HepG2 (cell line): ENCODE results near the gene PCGF5. TPM values are rescaled to one million over a fixed set of nuclear protein-coding genes. Genes with fewer than 3 reads are reported as not detected.

Source experiments
- CENPBD1 ChIP-seq: sonication (generic); formaldehyde crosslinking; IDR thresholded peaks from 2 replicates; pipeline ENCODE4 v1.8.0; 2022; ENCODE audit warnings: missing genetic modification reagents, low read depth, mild to moderate bottlenecking, borderline replicate concordance
- CHD2 ChIP-seq: IDR thresholded peaks from 2 replicates; pipeline ENCODE4 v1.6.1; 2011; ENCODE audit warnings: low read depth, low read length, improper control_type of control experiment
- ELF3 ChIP-seq: IDR thresholded peaks from 2 replicates; pipeline ENCODE4 v1.6.1; 2016; ENCODE audit warnings: missing genetic modification reagents, missing compliant biosample characterization
- FOXP4 ChIP-seq: sonication (generic); formaldehyde crosslinking; IDR thresholded peaks from 2 replicates; pipeline ENCODE4 v1.4.0; 2020; ENCODE audit warnings: missing genetic modification reagents
- GFI1 ChIP-seq: sonication (generic); formaldehyde crosslinking; IDR thresholded peaks from 2 replicates; pipeline ENCODE4 v1.5.0; 2020; ENCODE audit warnings: missing genetic modification reagents, mild to moderate bottlenecking, borderline replicate concordance
- GPN1 ChIP-seq: sonication (generic); formaldehyde crosslinking; IDR thresholded peaks from 2 replicates; pipeline ENCODE4 v1.5.1; 2020; ENCODE audit warnings: missing genetic modification reagents, borderline replicate concordance
- HDAC2 ChIP-seq: sonication (generic); formaldehyde crosslinking; IDR thresholded peaks from 2 replicates; pipeline ENCODE4 v1.4.0; 2020; ENCODE audit warnings: missing genetic modification reagents
- ISX ChIP-seq: sonication (generic); formaldehyde crosslinking; conservative IDR thresholded peaks from 2 replicates; pipeline ENCODE4 v1.5.0; 2020; ENCODE audit warnings: missing genetic modification reagents
- MLX ChIP-seq: IDR thresholded peaks from 2 replicates; pipeline ENCODE4 v1.6.1; 2016
- MTA3 ChIP-seq: sonication (generic); formaldehyde crosslinking; IDR thresholded peaks from 2 replicates; pipeline ENCODE4 v1.4.0; 2020; ENCODE audit warnings: missing genetic modification reagents
- NFYB ChIP-seq: sonication (generic); formaldehyde crosslinking; IDR thresholded peaks from 2 replicates; pipeline ENCODE4 v1.4.0; 2020; ENCODE audit warnings: missing genetic modification reagents
- SIX1 ChIP-seq: sonication (generic); formaldehyde crosslinking; IDR thresholded peaks from 2 replicates; pipeline ENCODE4 v1.4.0; 2020; ENCODE audit warnings: missing genetic modification reagents, borderline replicate concordance
- SP1 ChIP-seq, 2 experiments: fragments of 450-650 bp in 1 of 2; sonication (generic) in 1 of 2; formaldehyde crosslinking in 1 of 2; IDR thresholded peaks; 2 replicates each; pipeline versions ENCODE4 v1.4.0 to v1.6.1; 2016 to 2020; ENCODE audit warnings: missing genetic modification reagents in 1 of 2
- ZFY ChIP-seq: sonication (generic); formaldehyde crosslinking; IDR thresholded peaks from 2 replicates; pipeline ENCODE4 v1.4.0; 2020; ENCODE audit warnings: missing genetic modification reagents
- ZKSCAN1 ChIP-seq: fragments of 150-350 bp; IDR thresholded peaks from 2 replicates; pipeline ENCODE4 v1.6.1; 2014; ENCODE audit warnings: low read length
- ZKSCAN5 ChIP-seq: sonication (generic); formaldehyde crosslinking; IDR thresholded peaks from 2 replicates; pipeline ENCODE4 v1.5.1; 2020; ENCODE audit warnings: mild to moderate bottlenecking, missing genetic modification reagents
- ZNF234 ChIP-seq: sonication (generic); formaldehyde crosslinking; conservative IDR thresholded peaks from 2 replicates; pipeline ENCODE4 v1.5.1; 2020; ENCODE audit warnings: mild to moderate bottlenecking, missing genetic modification reagents
- ZNF30 ChIP-seq: sonication (generic); formaldehyde crosslinking; IDR thresholded peaks from 2 replicates; pipeline ENCODE4 v1.5.0; 2020; ENCODE audit warnings: mild to moderate bottlenecking, missing genetic modification reagents
- ZNF430 ChIP-seq: sonication (generic); formaldehyde crosslinking; IDR thresholded peaks from 2 replicates; pipeline ENCODE4 v1.9.0; 2021; ENCODE audit warnings: mild to moderate bottlenecking, missing genetic modification reagents
- ZNF484 ChIP-seq: sonication (generic); formaldehyde crosslinking; IDR thresholded peaks from 2 replicates; pipeline ENCODE4 v1.5.1; 2020; ENCODE audit warnings: mild to moderate bottlenecking, low read depth, missing genetic modification reagents, borderline replicate concordance
- ZNF546 ChIP-seq: sonication (generic); formaldehyde crosslinking; conservative IDR thresholded peaks from 2 replicates; pipeline ENCODE4 v1.8.1; 2023; ENCODE audit warnings: mild to moderate bottlenecking, missing genetic modification reagents
- ZNF777 ChIP-seq: sonication (generic); formaldehyde crosslinking; IDR thresholded peaks from 2 replicates; pipeline ENCODE4 v1.4.0; 2020; ENCODE audit warnings: missing genetic modification reagents
- ZNF788 ChIP-seq: sonication (generic); formaldehyde crosslinking; IDR thresholded peaks from 2 replicates; pipeline ENCODE4 v1.5.0; 2020; ENCODE audit warnings: mild to moderate bottlenecking, missing genetic modification reagents, borderline replicate concordance
- ZZZ3 ChIP-seq: sonication (generic); formaldehyde crosslinking; IDR thresholded peaks from 2 replicates; pipeline ENCODE4 v1.4.0; 2020; ENCODE audit warnings: missing genetic modification reagents, mild to moderate bottlenecking, borderline replicate concordance
- polyA plus RNA-seq, 8 experiments: library from polyadenylated mRNA; depleted of rRNA in 3 of 8; stranded (reverse) in 7 of 8; unstranded in 1 of 8; fragments of >200 nt; fragmentation: Illumina TruSeq in 4 of 8; extraction: Trizol in 4 of 8; gene quantifications; 2 replicates each; pipeline versions ENCODE4 v1.2.1 to v1.2.3, GENCODE V29; 2011 to 2016; ENCODE audit warnings: low read depth in 4 of 8, missing spikeins in 1 of 8, mixed read lengths in 1 of 8; ENCODE audit not compliant: insufficient read depth in 1 of 8
- total RNA-seq, 5 experiments: library from RNA; depleted of rRNA; stranded (reverse); fragments of >200 nt; fragmentation: Illumina TruSeq; extraction: Trizol; gene quantifications; 2 replicates each; pipeline ENCODE4 v1.2.3, GENCODE V29; 2016; ENCODE audit warnings: low read depth in 1 of 5
- TF ChIP-seq, protein P1 (sequence below): sonication (generic); formaldehyde crosslinking; IDR thresholded peaks from 2 replicates; pipeline ENCODE4 v1.8.0; 2022; ENCODE audit warnings: mild to moderate bottlenecking, missing genetic modification reagents; ENCODE audit not compliant: insufficient replicate concordance

The PCGF5 gene
- total and polyA plus RNA-seq, 2 of the 13 experiments (the other 11 are each of a cell fraction or from before 2014, with no cell fraction given): 61.3 to 138 TPM

DNA sequence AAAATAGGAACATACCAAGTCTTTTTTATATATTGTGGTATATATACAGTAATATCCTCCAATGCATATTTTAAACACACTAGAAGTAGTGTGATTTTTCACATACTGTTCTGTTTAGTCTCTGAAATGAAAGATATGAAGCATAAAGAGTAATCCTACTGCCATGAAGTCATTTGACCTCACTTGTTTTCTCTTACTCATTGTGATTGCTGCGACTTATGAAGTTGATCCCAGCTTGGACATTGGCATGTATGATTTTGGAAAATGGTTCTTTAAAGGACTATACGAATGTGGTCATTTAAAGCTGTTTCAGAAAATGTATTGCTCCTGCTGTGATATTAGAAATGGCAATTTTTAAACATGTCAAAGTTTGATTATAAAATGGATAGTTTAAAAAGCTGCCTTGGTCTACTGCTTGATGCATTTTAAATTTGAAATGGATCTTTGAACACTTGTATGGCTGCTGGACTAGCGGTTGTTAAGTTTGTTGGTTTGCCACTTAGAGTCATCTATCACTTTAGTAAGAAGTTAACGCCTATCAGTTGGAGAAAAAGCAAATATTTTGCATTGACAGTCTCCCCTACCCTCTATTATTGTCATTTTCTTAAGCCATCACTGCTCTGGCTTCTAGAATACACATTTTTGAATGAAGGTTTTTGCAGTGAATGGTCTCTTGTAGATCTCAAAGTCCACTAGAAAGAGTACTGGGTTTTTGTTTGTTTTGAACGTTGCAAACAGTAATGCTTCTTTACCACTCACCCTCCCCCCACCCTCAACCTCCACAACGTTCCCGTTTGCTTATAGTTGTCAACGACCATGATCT is 881 bp upstream of the PCGF5 start (continued):
- TF ChIP-seq ZZZ3: no peak
- TF ChIP-seq GFI1: peak; percentile 69
- TF ChIP-seq MLX: no peak
- no peak for TF ChIP-seq ZNF788 (CRISPR knock-in tag)
- TF ChIP-seq CENPBD1: no peak
- no peak for TF ChIP-seq ZFY (CRISPR knock-in tag)
- TF ChIP-seq CHD2: peak; percentile 62; the same call in 1 of the 2 replicates
- TF ChIP-seq FOXP4 (CRISPR knock-in tag): peak; percentile 95
- TF ChIP-seq, protein P1, sequence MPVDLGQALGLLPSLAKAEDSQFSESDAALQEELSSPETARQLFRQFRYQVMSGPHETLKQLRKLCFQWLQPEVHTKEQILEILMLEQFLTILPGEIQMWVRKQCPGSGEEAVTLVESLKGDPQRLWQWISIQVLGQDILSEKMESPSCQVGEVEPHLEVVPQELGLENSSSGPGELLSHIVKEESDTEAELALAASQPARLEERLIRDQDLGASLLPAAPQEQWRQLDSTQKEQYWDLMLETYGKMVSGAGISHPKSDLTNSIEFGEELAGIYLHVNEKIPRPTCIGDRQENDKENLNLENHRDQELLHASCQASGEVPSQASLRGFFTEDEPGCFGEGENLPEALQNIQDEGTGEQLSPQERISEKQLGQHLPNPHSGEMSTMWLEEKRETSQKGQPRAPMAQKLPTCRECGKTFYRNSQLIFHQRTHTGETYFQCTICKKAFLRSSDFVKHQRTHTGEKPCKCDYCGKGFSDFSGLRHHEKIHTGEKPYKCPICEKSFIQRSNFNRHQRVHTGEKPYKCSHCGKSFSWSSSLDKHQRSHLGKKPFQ (CRISPR knock-in tag): no peak
- TF ChIP-seq SIX1 (CRISPR knock-in tag): peak; percentile 23; the same call in 1 of the 2 replicates
- no peak for TF ChIP-seq ZNF777
- no peak for TF ChIP-seq ISX (CRISPR knock-in tag)
- no peak for TF ChIP-seq NFYB (CRISPR knock-in tag)
- TF ChIP-seq HDAC2 (CRISPR knock-in tag): peak; percentile 69
- TF ChIP-seq ZKSCAN1: no peak
- no peak for TF ChIP-seq GPN1 (CRISPR knock-in tag)
- no peak for TF ChIP-seq SP1 (IDR thresholded peaks at IDR 0.05)
- TF ChIP-seq SP1 (CRISPR knock-in tag; IDR thresholded peaks at IDR 0.05): no peak
- TF ChIP-seq MTA3 (CRISPR knock-in tag): no peak
- TF ChIP-seq ZNF30 (CRISPR knock-in tag): no peak
- no peak for TF ChIP-seq ZNF484 (CRISPR knock-in tag)
- no peak for TF ChIP-seq ZKSCAN5 (CRISPR knock-in tag)
- no peak for TF ChIP-seq ZNF430 (CRISPR knock-in tag)
- TF ChIP-seq ZNF234 (CRISPR knock-in tag): no peak
- peak; percentile 31; the same call in 1 of the 2 replicates for TF ChIP-seq ELF3
- TF ChIP-seq ZNF546: no peak
